ENCODE measurements around the gene C14orf119. TPM values are rescaled to one million over a fixed set of nuclear protein-coding genes. Genes with fewer than 3 reads are reported as not detected.

Gene C14orf119
- total RNA-seq, 1 experiment from 2014 or later: 69.3 TPM

GRCh38 chr14:23077962-23078361, 17.3 kb upstream of the C14orf119 start:
- Histone ChIP-seq H3K4me1 (ENCODE audit: low read length) (no peaks in the 10 kb centered on the region), H3K4me3 (ENCODE audit: low read length) (no peak overlapping the region), H3K36me3 (ENCODE audit: insufficient read depth, low read length) (peaks cover 68% of the 10 kb centered on the region), H3K27me3 (ENCODE audit: low read length) (no peaks in the 10 kb centered on the region), H4K20me1 (ENCODE audit: insufficient read depth, low read depth, low read length) (no peaks in the 10 kb centered on the region), H3K4me2 (ENCODE audit: low read depth, low read length, poor library complexity, severe bottlenecking) (no peak overlapping the region), H3K9me2 (replicated peaks; ENCODE audit: insufficient read depth, low read length) (no peaks in the 10 kb centered on the region), H3K9ac (ENCODE audit: low read length) (no peak overlapping the region), H2AFZ (ENCODE audit: low read length) (no peak overlapping the region), H3K27ac (ENCODE audit: low read length) (no peak overlapping the region), H3K9me3 (ENCODE audit: low read length) (no peaks in the 10 kb centered on the region), H3K79me2 (ENCODE audit: low read length) (peaks cover 11% of the 10 kb centered on the region)
- no peak for DNase-seq

- Histone ChIP-seq H2AFZ (ENCODE audit: low read length) (no peak overlapping the region), H3K36me3 (ENCODE audit: insufficient read depth, low read length) (peaks cover 68% of the 10 kb centered on the region), H3K27ac (ENCODE audit: low read length) (no peak overlapping the region), H3K9me2 (replicated peaks; ENCODE audit: insufficient read depth, low read length) (no peaks in the 10 kb centered on the region), H3K4me3 (ENCODE audit: low read length) (no peak overlapping the region), H4K20me1 (ENCODE audit: insufficient read depth, low read depth, low read length) (no peaks in the 10 kb centered on the region), H3K9me3 (ENCODE audit: low read length) (no peaks in the 10 kb centered on the region), H3K4me1 (ENCODE audit: low read length) (no peaks in the 10 kb centered on the region), H3K4me2 (ENCODE audit: low read depth, low read length, poor library complexity, severe bottlenecking) (no peak overlapping the region), H3K79me2 (ENCODE audit: low read length) (peaks cover 11% of the 10 kb centered on the region), H3K9ac (ENCODE audit: low read length) (no peak overlapping the region), H3K27me3 (ENCODE audit: low read length) (no peaks in the 10 kb centered on the region)
- DNase-seq: no peak
Observed at GRCh38 chr14:23078692-23079116, 16.6 kb upstream of the C14orf119 start.

GRCh38 chr14:23079716-23080115, 15.6 kb upstream of the C14orf119 start:
- Histone ChIP-seq H4K20me1 (ENCODE audit: insufficient read depth, low read depth, low read length) (no peaks in the 10 kb centered on the region), H3K9me3 (ENCODE audit: low read length) (no peaks in the 10 kb centered on the region), H3K36me3 (ENCODE audit: insufficient read depth, low read length) (peaks cover 68% of the 10 kb centered on the region), H3K4me3 (ENCODE audit: low read length) (no peak overlapping the region), H3K4me2 (ENCODE audit: low read depth, low read length, poor library complexity, severe bottlenecking) (no peak overlapping the region), H3K79me2 (ENCODE audit: low read length) (peaks cover 13% of the 10 kb centered on the region), H3K27me3 (ENCODE audit: low read length) (no peaks in the 10 kb centered on the region), H3K9ac (ENCODE audit: low read length) (no peak overlapping the region), H3K4me1 (ENCODE audit: low read length) (no peaks in the 10 kb centered on the region), H3K9me2 (replicated peaks; ENCODE audit: insufficient read depth, low read length) (no peaks in the 10 kb centered on the region), H3K27ac (ENCODE audit: low read length) (no peak overlapping the region), H2AFZ (ENCODE audit: low read length) (no peak overlapping the region)
- DNase-seq: no peak

GRCh38 chr14:23080474-23080873, 14.8 kb upstream of the C14orf119 start:
- Histone ChIP-seq H2AFZ (ENCODE audit: low read length) (no peak overlapping the region), H3K9me3 (ENCODE audit: low read length) (no peaks in the 10 kb centered on the region), H3K4me3 (ENCODE audit: low read length) (no peak overlapping the region), H3K27ac (ENCODE audit: low read length) (no peak overlapping the region), H3K4me2 (ENCODE audit: low read depth, low read length, poor library complexity, severe bottlenecking) (no peak overlapping the region), H3K9me2 (replicated peaks; ENCODE audit: insufficient read depth, low read length) (no peaks in the 10 kb centered on the region), H3K79me2 (ENCODE audit: low read length) (peaks cover 12% of the 10 kb centered on the region), H3K36me3 (ENCODE audit: insufficient read depth, low read length) (peaks cover 69% of the 10 kb centered on the region), H3K9ac (ENCODE audit: low read length) (no peak overlapping the region), H3K27me3 (ENCODE audit: low read length) (no peaks in the 10 kb centered on the region), H4K20me1 (ENCODE audit: insufficient read depth, low read depth, low read length) (no peaks in the 10 kb centered on the region), H3K4me1 (ENCODE audit: low read length) (no peaks in the 10 kb centered on the region)
- no peak for DNase-seq

- Histone ChIP-seq H3K4me1 (ENCODE audit: low read length) (no peaks in the 10 kb centered on the region), H3K79me2 (ENCODE audit: low read length) (peaks cover 35% of the 10 kb centered on the region), H3K36me3 (ENCODE audit: insufficient read depth, low read length) (peaks cover 71% of the 10 kb centered on the region), H3K9me3 (ENCODE audit: low read length) (no peaks in the 10 kb centered on the region), H3K9ac (ENCODE audit: low read length) (no peak overlapping the region), H3K27ac (ENCODE audit: low read length) (no peak overlapping the region), H3K9me2 (replicated peaks; ENCODE audit: insufficient read depth, low read length) (no peaks in the 10 kb centered on the region), H3K4me3 (ENCODE audit: low read length) (no peak overlapping the region), H4K20me1 (ENCODE audit: insufficient read depth, low read depth, low read length) (0 out of 2 replicates have a peak, but pooled peaks cover 6% of the 10 kb centered on the region), H2AFZ (ENCODE audit: low read length) (no peak overlapping the region), H3K27me3 (ENCODE audit: low read length) (no peaks in the 10 kb centered on the region), H3K4me2 (ENCODE audit: low read depth, low read length, poor library complexity, severe bottlenecking) (no peak overlapping the region)
- DNase-seq: no peak
Observed at GRCh38 chr14:23085458-23085857, 9.8 kb upstream of the C14orf119 start.

- Histone ChIP-seq H3K27me3 (ENCODE audit: low read length) (no peaks in the 10 kb centered on the region), H3K79me2 (ENCODE audit: low read length) (peaks cover 42% of the 10 kb centered on the region), H3K4me3 (ENCODE audit: low read length) (no peak overlapping the region), H3K4me1 (ENCODE audit: low read length) (no peaks in the 10 kb centered on the region), H3K9me3 (ENCODE audit: low read length) (no peaks in the 10 kb centered on the region), H3K27ac (ENCODE audit: low read length) (no peak overlapping the region), H3K9me2 (replicated peaks; ENCODE audit: insufficient read depth, low read length) (no peaks in the 10 kb centered on the region), H2AFZ (ENCODE audit: low read length) (no peak overlapping the region), H4K20me1 (ENCODE audit: insufficient read depth, low read depth, low read length) (0 out of 2 replicates have a peak, but pooled peaks cover 6% of the 10 kb centered on the region), H3K36me3 (ENCODE audit: insufficient read depth, low read length) (peaks cover 66% of the 10 kb centered on the region), H3K4me2 (ENCODE audit: low read depth, low read length, poor library complexity, severe bottlenecking) (no peak overlapping the region), H3K9ac (ENCODE audit: low read length) (no peak overlapping the region)
- no peak for DNase-seq
Observed at GRCh38 chr14:23086565-23086964, 8.7 kb upstream of the C14orf119 start.

GRCh38 chr14:23089498-23090253, 5.6 kb upstream of the C14orf119 start:
- no peak overlapping the region for H3K9ac ChIP-seq (ENCODE audit: low read length)
- peaks cover 24% of the 10 kb centered on the region for H4K20me1 ChIP-seq (ENCODE audit: insufficient read depth, low read depth, low read length)
- peaks cover 70% of the 10 kb centered on the region for H3K79me2 ChIP-seq (ENCODE audit: low read length)
- H3K9me2 ChIP-seq (replicated peaks; ENCODE audit: insufficient read depth, low read length): no peaks in the 10 kb centered on the region
- no peak overlapping the region for H3K4me2 ChIP-seq (ENCODE audit: low read depth, low read length, poor library complexity, severe bottlenecking)
- H3K36me3 ChIP-seq (ENCODE audit: insufficient read depth, low read length): peaks cover 77% of the 10 kb centered on the region
- no peak overlapping the region for H2AFZ ChIP-seq (ENCODE audit: low read length)
- peaks cover 16% of the 10 kb centered on the region for H3K4me1 ChIP-seq (ENCODE audit: low read length)
- no peak for DNase-seq
- no peaks in the 10 kb centered on the region for H3K9me3 ChIP-seq (ENCODE audit: low read length)
- no peak overlapping the region for H3K27ac ChIP-seq (ENCODE audit: low read length)
- no peak overlapping the region for H3K4me3 ChIP-seq (ENCODE audit: low read length)
- H3K27me3 ChIP-seq (ENCODE audit: low read length): no peaks in the 10 kb centered on the region

- Histone ChIP-seq H3K36me3 (ENCODE audit: insufficient read depth, low read length) (peaks cover 71% of the 10 kb centered on the region), H3K4me1 (ENCODE audit: low read length) (peaks cover 16% of the 10 kb centered on the region), H3K4me2 (ENCODE audit: low read depth, low read length, poor library complexity, severe bottlenecking) (no peak overlapping the region), H4K20me1 (ENCODE audit: insufficient read depth, low read depth, low read length) (peaks cover 24% of the 10 kb centered on the region), H3K27me3 (ENCODE audit: low read length) (no peaks in the 10 kb centered on the region), H3K27ac (ENCODE audit: low read length) (no peak overlapping the region), H3K9me2 (replicated peaks; ENCODE audit: insufficient read depth, low read length) (no peaks in the 10 kb centered on the region), H3K9ac (ENCODE audit: low read length) (no peak overlapping the region), H3K4me3 (ENCODE audit: low read length) (no peak overlapping the region), H3K79me2 (ENCODE audit: low read length) (peaks cover 69% of the 10 kb centered on the region), H2AFZ (ENCODE audit: low read length) (no peak overlapping the region), H3K9me3 (ENCODE audit: low read length) (no peaks in the 10 kb centered on the region)
- no peak for DNase-seq
Observed at GRCh38 chr14:23090254-23090636, 5.1 kb upstream of the C14orf119 start.
